Measurements from ENCODE around the gene MINDY3. TPM values are rescaled to one million over a fixed set of nuclear protein-coding genes. Genes with fewer than 3 reads are reported as not detected.

The MINDY3 gene
- total RNA-seq, 1 experiment from 2014 or later: 14.9 TPM

GRCh38 chr10:15821046-15821683 lies 39.1 kb downstream of the MINDY3 start:
- no peak overlapping the region for H2BK120ac ChIP-seq (ENCODE audit: low read depth, low read length, poor library complexity, severe bottlenecking)
- H3K4me1 ChIP-seq (ENCODE audit: insufficient read depth, low read length): no peaks in the 10 kb centered on the region
- H3K27me3 ChIP-seq (ENCODE audit: insufficient read depth, low read length): no peaks in the 10 kb centered on the region
- H2BK20ac ChIP-seq (ENCODE audit: low read depth, low read length, poor library complexity, severe bottlenecking): no peak overlapping the region
- H3T11ph ChIP-seq (ENCODE audit: low read length): no peak overlapping the region
- no peak overlapping the region for H4K5ac ChIP-seq (ENCODE audit: insufficient read length, low read depth, low read length)
- H4K20me1 ChIP-seq (ENCODE audit: control insufficient read depth, insufficient read depth, insufficient read length): no peaks in the 10 kb centered on the region
- H3K4ac ChIP-seq (ENCODE audit: low read depth, low read length): no peak overlapping the region
- no peaks in the 10 kb centered on the region for H3K79me1 ChIP-seq (ENCODE audit: insufficient read depth, low read depth, low read length, poor library complexity, severe bottlenecking)
- Mint-ChIP-seq H3K27me3 (ENCODE audit: low read depth) (no peaks in the 10 kb centered on the region), H3K27ac (no peak overlapping the region), H3K36me3 (ENCODE audit: insufficient read depth in 1 of 3, low read depth in 3 of 3) (peaks cover 0 to 7% (median 0%) of the 10 kb centered on the region in 3 experiments; a peak in 3 of 7 replicates), H3K9me3 (no peaks in the 10 kb centered on the region), H3K4me3 (no peak overlapping the region), H3K4me1 (no peaks in the 10 kb centered on the region)
- no peaks in the 10 kb centered on the region for H3K79me2 ChIP-seq (ENCODE audit: insufficient read depth, low read length)
- H3K9me3 ChIP-seq (ENCODE audit: control insufficient read depth, low read depth, low read length): no peaks in the 10 kb centered on the region
- no peaks in the 10 kb centered on the region for H3K23me2 ChIP-seq (ENCODE audit: insufficient read length, low read depth, low read length, poor library complexity, severe bottlenecking)
- no peak overlapping the region for H3K27ac ChIP-seq (ENCODE audit: insufficient read length, low read depth, low read length)
- H4K91ac ChIP-seq (ENCODE audit: insufficient read length, low read depth, low read length): no peak overlapping the region
- WGBS (ENCODE audit: extremely low coverage, insufficient read length, low lambda C conversion rate): no CpG with 5 or more reads among the region's 3 CpGs
- no peak for DNase-seq
- no peak overlapping the region for H2BK15ac ChIP-seq (ENCODE audit: low read depth, low read length)
- H3K56ac ChIP-seq (ENCODE audit: insufficient read length, low read depth, low read length): no peak overlapping the region
- H3K23ac ChIP-seq (ENCODE audit: insufficient read length, low read depth, low read length): no peak overlapping the region
- no peak overlapping the region for H3K9ac ChIP-seq (ENCODE audit: extremely low read depth, insufficient read length, low read length)
- H2BK12ac ChIP-seq (ENCODE audit: insufficient read length, low read depth, low read length): no peak overlapping the region
- no peak overlapping the region for H4K8ac ChIP-seq (replicated peaks; ENCODE audit: insufficient read length, low read depth, low read length)
- no peak for TF ChIP-seq CTCF (conservative IDR thresholded peaks at IDR 0.05)
- no peak overlapping the region for H3K18ac ChIP-seq (ENCODE audit: insufficient read length, low read depth, low read length)
- H3K14ac ChIP-seq (ENCODE audit: insufficient read depth, low read length): no peak overlapping the region
- no peak overlapping the region for H2BK5ac ChIP-seq (ENCODE audit: insufficient read length, low read length)
- no peak overlapping the region for H2AK5ac ChIP-seq (ENCODE audit: insufficient read length, low read length)
- H3K4me2 ChIP-seq (ENCODE audit: insufficient read depth, insufficient read length, low read length): no peak overlapping the region
- no peak overlapping the region for H2AFZ ChIP-seq (ENCODE audit: low read length)
